Left lung (tissue), 10 donors: Measurements from ENCODE around the gene UAP1L1. TPM values are rescaled to one million over a fixed set of nuclear protein-coding genes. Genes with fewer than 3 reads are reported as not detected.

Experiments used
- ATAC-seq: fragments of 200-7000 bp; cut with Tn5 transposase; one replicate; pipeline ENCODE4 v1.9.1; 2020; ENCODE audit warnings: moderate library complexity
- DNase-seq, 4 donors: peaks; one replicate each; pipeline ENCODE4 v3.0.0-alpha.2; 2013 to 2020
- H3K27ac ChIP-seq, 2 donors: fragments of 200-600 bp; sonication (generic) in 1 of 2; one replicate each; pipeline versions ENCODE4 v1.5.0 to v1.8.0; 2020 to 2021
- H3K27me3 ChIP-seq, 2 donors: fragments of 200-600 bp; sonication (generic) in 1 of 2; one replicate each; pipeline versions ENCODE4 v1.5.0 to v1.8.0; 2020 to 2021
- H3K36me3 ChIP-seq, 2 donors: fragments of 200-600 bp; sonication (generic) in 1 of 2; one replicate each; pipeline versions ENCODE4 v1.5.0 to v1.8.0; 2020 to 2021
- H3K4me1 ChIP-seq, 2 donors: fragments of 200-600 bp; one replicate each; pipeline ENCODE4 v1.8.0; 2021
- H3K4me3 ChIP-seq, 2 donors: fragments of 200-600 bp; sonication (generic) in 1 of 2; one replicate each; pipeline versions ENCODE4 v1.5.0 to v1.8.0; 2020 to 2021; ENCODE audit warnings: mild to moderate bottlenecking in 1 of 2
- H3K9me3 ChIP-seq, 2 donors: fragments of 200-600 bp; sonication (generic) in 1 of 2; one replicate each; pipeline versions ENCODE4 v1.5.0 to v1.8.0; 2020 to 2021
- intact Hi-C, 2 donors: fragments of 100-400 bp; cut with DNase I; formaldehyde crosslinking; loops; one replicate each; pipeline versions ENCODE4 v1.11.2 to v1.14.2; 2022
- polyA plus RNA-seq, 6 donors: library from polyadenylated mRNA; unstranded; fragments of 120-200 nt; gene quantifications; one replicate each; pipeline ENCODE4 v1.2.1, GENCODE V29; 2013; ENCODE audit not compliant: insufficient read length in 6 of 6
- total RNA-seq, 2 donors: library from RNA; stranded (reverse); fragmentation: NEBNext Ultra II Directional; extraction: Animal tissue kit (Norgen Biotek cat#: 25700); gene quantifications; one replicate each; pipeline ENCODE4 v1.2.1, GENCODE V29; 2021
- TF ChIP-seq, protein P1 (sequence below), 2 donors: fragments of 200-600 bp; sonication (generic) in 1 of 2; IDR thresholded peaks; one replicate each; pipeline versions ENCODE4 v1.5.0 to v1.8.0; 2021; ENCODE audit warnings: antibody characterized with exemption in 2 of 2
- donor health status: DM: no; HTN: yes; CAD: no.
- donor health status: DM: no; HTN: no; CAD: no.

UAP1L1 gene
- total and polyA plus RNA-seq, 8 donors, result 4.6 to 43.1 (median 6.8) TPM

DNA sequence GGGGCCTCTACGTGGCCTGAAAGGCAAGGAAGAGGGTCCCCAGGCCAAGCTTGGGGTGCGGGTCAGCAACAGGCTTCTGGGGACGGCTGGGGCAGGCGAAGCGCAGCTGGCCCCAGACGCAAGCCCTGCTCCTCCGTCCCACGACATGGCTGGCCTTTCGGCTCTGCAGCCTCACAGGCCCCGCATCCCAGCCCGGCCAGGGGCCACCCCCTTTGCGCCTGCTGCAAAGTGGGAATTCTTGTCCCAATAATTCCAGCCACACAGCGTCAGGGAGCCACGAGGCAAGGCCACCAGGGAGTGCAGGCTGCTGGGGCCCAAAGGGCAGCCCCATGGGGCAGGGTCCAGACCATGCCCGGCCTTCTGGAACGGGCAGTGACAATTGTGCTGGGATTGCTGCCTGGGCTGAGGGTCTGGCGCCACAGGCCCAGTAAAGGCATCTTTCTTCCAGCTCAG lies 22.4 kb upstream of the UAP1L1 start:
- Histone ChIP-seq H3K27ac (no peak overlapping the region), H3K9me3 (no peaks in the 10 kb centered on the region), H3K4me1 (peaks cover 9 to 38% of the 10 kb centered on the region in 2 donors), H3K27me3 (peaks cover 15 to 59% of the 10 kb centered on the region in 2 donors), H3K4me3 (no peak overlapping the region), H3K36me3 (no peaks in the 10 kb centered on the region)
- TF ChIP-seq, protein P1, sequence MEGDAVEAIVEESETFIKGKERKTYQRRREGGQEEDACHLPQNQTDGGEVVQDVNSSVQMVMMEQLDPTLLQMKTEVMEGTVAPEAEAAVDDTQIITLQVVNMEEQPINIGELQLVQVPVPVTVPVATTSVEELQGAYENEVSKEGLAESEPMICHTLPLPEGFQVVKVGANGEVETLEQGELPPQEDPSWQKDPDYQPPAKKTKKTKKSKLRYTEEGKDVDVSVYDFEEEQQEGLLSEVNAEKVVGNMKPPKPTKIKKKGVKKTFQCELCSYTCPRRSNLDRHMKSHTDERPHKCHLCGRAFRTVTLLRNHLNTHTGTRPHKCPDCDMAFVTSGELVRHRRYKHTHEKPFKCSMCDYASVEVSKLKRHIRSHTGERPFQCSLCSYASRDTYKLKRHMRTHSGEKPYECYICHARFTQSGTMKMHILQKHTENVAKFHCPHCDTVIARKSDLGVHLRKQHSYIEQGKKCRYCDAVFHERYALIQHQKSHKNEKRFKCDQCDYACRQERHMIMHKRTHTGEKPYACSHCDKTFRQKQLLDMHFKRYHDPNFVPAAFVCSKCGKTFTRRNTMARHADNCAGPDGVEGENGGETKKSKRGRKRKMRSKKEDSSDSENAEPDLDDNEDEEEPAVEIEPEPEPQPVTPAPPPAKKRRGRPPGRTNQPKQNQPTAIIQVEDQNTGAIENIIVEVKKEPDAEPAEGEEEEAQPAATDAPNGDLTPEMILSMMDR (IDR thresholded peaks at IDR 0.05), result no peak
- intact Hi-C loops, result no loop called here
- DNase-seq (no peak), ATAC-seq (no peak)

DNA sequence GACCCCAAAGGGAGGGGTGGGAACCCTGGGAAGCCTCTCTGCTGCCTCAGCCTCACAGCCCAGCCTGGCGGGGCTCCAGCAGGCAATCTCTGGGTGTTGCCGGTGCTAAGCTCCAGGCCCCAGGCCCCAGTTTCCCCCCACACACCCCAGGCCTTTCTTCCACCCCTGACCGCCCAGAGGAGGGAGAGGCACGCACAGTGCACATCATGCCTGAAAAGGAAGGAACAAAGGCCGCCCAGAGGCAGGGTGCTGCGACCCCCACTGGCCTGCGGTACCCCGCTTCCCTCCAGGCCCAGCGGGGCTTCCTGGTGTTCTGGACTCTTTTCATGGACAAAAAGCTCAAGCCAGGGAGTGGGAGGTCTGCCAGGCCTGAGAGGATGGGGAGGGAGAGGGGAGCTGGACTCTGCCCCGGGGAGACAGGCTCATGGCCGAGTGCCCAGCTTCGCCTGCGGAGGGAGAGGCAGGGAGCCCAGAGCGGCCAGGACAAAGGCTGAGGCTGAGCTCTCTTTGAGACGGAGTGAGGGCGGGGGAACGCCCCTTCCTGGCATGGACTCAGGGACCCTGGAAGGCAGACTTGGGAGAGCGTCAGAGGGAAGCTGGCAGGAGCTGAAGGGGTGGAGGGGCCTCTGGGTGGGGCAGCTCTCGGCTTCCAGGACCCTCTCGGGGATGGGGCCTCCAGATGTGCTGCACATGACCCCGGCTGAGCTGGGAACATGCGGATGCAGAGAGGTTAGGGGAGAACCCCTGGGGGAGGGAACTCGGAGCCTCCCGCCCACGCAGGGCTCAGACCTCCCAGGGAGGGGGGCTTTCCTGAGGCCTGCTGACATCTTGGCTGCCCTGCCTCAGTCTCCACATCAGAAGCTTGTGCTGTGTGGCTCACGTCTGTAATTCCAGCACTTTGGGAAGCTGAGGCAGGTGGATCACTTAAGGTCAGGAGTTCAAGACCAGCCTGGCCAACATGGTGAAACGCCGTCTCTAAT lies 21.6 kb upstream of the UAP1L1 start:
- no peaks in the 10 kb centered on the region for H3K36me3 ChIP-seq
- H3K4me1 ChIP-seq, result peaks cover 9 to 38% of the 10 kb centered on the region in 2 donors
- TF ChIP-seq, protein P1 (IDR thresholded peaks at IDR 0.05), result no peak
- DNase-seq (peak; percentile 78 to 96 (median 88)), ATAC-seq (peak; percentile 64)
- H3K9me3 ChIP-seq, result no peaks in the 10 kb centered on the region
- H3K4me3 ChIP-seq, result no peak overlapping the region
- no peak overlapping the region for H3K27ac ChIP-seq
- H3K27me3 ChIP-seq, result peaks cover 15 to 52% of the 10 kb centered on the region in 2 donors
- intact Hi-C loops, result no loop called here

DNA sequence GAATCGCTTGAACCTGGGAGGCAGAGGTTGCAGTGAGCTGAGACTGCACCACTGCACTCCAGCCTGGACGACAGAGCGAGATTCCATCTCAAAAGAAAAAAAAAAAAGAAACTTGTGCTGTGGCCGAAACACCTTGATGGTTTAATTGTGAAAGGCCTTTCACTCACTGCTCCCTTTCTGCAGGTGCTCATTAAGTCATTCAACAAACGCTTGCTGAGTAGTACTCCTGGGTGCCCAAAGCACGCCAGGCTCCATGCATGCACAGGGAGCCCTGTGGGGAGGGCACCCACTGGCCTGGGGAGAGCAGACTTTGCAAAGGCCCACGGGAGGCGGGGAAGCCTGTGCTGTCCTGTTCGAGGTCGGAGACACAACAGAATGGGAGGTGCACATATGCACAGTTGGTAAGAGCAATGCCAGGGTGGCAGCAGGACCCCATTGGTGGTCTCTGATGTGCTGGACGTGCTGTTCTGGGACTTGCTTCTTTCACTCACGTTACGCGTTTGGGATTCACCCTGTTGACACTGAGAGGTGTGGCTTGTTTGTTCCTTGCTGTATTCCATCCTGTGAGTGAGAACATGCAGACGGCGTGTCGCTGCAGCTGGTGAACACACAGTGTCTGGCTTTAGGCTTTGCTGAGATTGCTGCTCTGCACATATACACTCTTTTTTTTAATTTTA lies 20.4 kb upstream of the UAP1L1 start:
- TF ChIP-seq, protein P1 (IDR thresholded peaks at IDR 0.05), result no peak
- Histone ChIP-seq H3K4me1 (peaks cover 9 to 38% of the 10 kb centered on the region in 2 donors), H3K36me3 (no peaks in the 10 kb centered on the region), H3K9me3 (no peaks in the 10 kb centered on the region), H3K4me3 (no peak overlapping the region), H3K27me3 (peaks cover 15 to 40% of the 10 kb centered on the region in 2 donors), H3K27ac (no peak overlapping the region)
- intact Hi-C loops, result no loop called here
- ATAC-seq (no peak), DNase-seq (peak in 2 of 4 donors; percentile 51 to 70)

DNA sequence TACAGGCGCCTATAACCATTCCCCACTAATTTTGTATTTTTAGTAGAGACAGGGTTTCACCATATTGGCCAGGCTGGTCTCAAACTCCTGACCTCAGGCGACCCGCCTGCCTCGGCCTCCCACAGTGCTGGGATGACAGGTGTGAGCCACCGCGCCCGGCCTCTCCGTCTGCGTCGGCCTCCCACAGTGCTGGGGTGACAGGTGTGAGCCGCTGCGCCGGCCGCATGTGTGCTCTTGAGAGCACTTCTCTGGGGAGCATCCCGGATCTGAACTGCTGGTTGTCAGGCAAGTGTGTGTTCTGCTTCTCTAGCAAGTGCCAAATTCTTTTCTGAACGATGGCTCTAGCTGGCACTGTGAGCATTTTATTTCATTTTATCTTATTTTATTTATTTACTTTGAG lies 19.8 kb upstream of the UAP1L1 start:
- no peak overlapping the region for H3K27ac ChIP-seq
- TF ChIP-seq, protein P1 (IDR thresholded peaks at IDR 0.05), result no peak
- DNase-seq (no peak), ATAC-seq (no peak)
- intact Hi-C loops, result no loop called here
- no peaks in the 10 kb centered on the region for H3K36me3 ChIP-seq
- peaks cover 13 to 34% of the 10 kb centered on the region in 2 donors for H3K27me3 ChIP-seq
- H3K4me1 ChIP-seq, result peaks cover 9 to 35% of the 10 kb centered on the region in 2 donors
- no peaks in the 10 kb centered on the region for H3K9me3 ChIP-seq
- no peak overlapping the region for H3K4me3 ChIP-seq
